Non-pigmented ciliary epithelial cell (primary cell): Measurements from ENCODE around the gene SPANXA1.
"Not testable (repeated sequence)": the region's sequence is repeated elsewhere in the genome, so short reads cannot be mapped to it uniquely, and the experiment has no call there.

Experiments
- DNase-seq: peaks from one replicate; pipeline ENCODE4 v3.0.0-alpha.2; 2010; ENCODE audit warnings: low read depth

The SPANXA1 gene

DNA sequence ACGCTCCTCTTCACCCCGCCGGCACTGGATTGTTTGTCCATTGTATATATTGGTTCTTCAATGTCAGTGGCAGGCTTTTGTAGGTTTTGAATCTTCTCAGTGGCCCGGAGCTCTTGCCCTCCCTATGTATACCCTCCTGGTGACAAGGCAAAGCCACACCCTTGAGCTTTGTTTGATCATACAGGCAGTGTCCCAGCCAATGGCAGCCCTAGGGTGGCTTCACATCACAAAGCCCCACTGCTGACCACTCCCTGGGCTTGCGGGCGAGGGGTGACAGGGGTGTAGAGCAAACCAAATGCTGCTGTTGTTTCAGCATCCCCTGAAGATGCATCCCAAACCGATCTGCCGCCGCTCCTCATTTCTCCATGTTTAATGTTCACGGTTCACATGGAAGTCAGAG is at the start of gene SPANXA1:
Gene SPANXA1, minus strand, starts transcription at position 101 of the 400 bp plus-strand sequence. Its CDS starts 60 bp downstream, at position 41.
- DNase-seq: not testable (repeated sequence)

GRCh38 chrX:141632124-141632523 is 47.6 kb upstream of the SPANXA1 start:
- DNase-seq: no peak

GRCh38 chrX:141619336-141619735 is 34.8 kb upstream of the SPANXA1 start:
- DNase-seq: no peak

DNA sequence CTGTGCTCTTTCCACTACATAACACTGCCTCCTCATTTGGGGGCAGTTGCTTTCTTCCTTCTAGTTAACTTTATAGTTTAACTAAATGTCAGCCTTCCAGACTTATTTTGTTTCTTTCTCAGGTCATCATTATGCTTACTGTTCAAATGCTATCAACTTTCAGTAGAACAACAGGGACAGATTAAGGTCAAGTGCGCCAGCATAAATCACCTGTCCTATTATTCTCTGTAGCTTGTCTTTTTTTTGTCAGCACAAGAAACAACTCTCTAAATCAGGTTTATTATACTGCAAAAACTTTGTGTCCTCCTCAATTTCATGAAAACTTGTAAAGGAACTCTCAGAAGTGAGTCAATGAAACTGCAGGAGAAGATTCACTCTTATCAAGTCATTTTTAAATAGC is 24.6 kb upstream of the SPANXA1 start:
- DNase-seq: no peak

DNA sequence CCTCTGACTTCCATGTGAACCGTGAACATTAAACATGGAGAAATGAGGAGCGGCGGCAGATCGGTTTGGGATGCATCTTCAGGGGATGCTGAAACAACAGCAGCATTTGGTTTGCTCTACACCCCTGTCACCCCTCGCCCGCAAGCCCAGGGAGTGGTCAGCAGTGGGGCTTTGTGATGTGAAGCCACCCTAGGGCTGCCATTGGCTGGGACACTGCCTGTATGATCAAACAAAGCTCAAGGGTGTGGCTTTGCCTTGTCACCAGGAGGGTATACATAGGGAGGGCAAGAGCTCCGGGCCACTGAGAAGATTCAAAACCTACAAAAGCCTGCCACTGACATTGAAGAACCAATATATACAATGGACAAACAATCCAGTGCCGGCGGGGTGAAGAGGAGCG is 4.9 kb upstream of the SPANXA1 start, which contains the start of gene SPANXA2:
Gene SPANXA2, plus strand, starts transcription at position 301 of the 400 bp plus-strand sequence. Its CDS starts 60 bp downstream, at position 361.
- DNase-seq: not testable (repeated sequence)

- not testable (repeated sequence) for DNase-seq
Measured at GRCh38 chrX:141542551-141542950, 42.0 kb downstream of the SPANXA1 start.
